HEK293T (cell line): ENCODE results near the gene FNDC1.

ENCODE experiments used
- ARNT ChIP-seq: fragments of 450-650 bp; IDR thresholded peaks from 2 replicates; pipeline ENCODE4 v1.6.1; 2017; ENCODE audit warnings: mild to moderate bottlenecking
- BHLHE40 ChIP-seq: fragments of 450-650 bp; IDR thresholded peaks from 2 replicates; pipeline ENCODE4 v1.6.1; 2016; ENCODE audit warnings: mild to moderate bottlenecking, moderate library complexity, borderline replicate concordance
- CTBP1 ChIP-seq: fragments of 450-650 bp; IDR thresholded peaks from 2 replicates; pipeline ENCODE4 v1.6.1; 2016; ENCODE audit warnings: borderline replicate concordance
- FOXA1 ChIP-seq: fragments of 450-650 bp; IDR thresholded peaks from 2 replicates; pipeline ENCODE4 v1.6.1; 2016; ENCODE audit warnings: mild to moderate bottlenecking
- FOXK2 ChIP-seq: fragments of 450-650 bp; IDR thresholded peaks from 2 replicates; pipeline ENCODE4 v1.6.1; 2016; ENCODE audit warnings: mild to moderate bottlenecking
- FOXM1 ChIP-seq: fragments of 450-650 bp; IDR thresholded peaks from 2 replicates; pipeline ENCODE4 v1.6.1; 2017; ENCODE audit warnings: mild to moderate bottlenecking, borderline replicate concordance
- HDGF ChIP-seq: fragments of 450-650 bp; IDR thresholded peaks from 2 replicates; pipeline ENCODE4 v1.6.1; 2017; ENCODE audit warnings: antibody characterized with exemption, borderline replicate concordance
- L3MBTL2 ChIP-seq: fragments of 450-650 bp; conservative IDR thresholded peaks from 2 replicates; pipeline ENCODE4 v1.6.1; 2016; ENCODE audit warnings: mild to moderate bottlenecking
- NFRKB ChIP-seq: fragments of 450-650 bp; IDR thresholded peaks from 2 replicates; pipeline ENCODE4 v1.6.1; 2016; ENCODE audit warnings: mild to moderate bottlenecking, moderate library complexity
- PKNOX1 ChIP-seq: fragments of 450-650 bp; IDR thresholded peaks from 2 replicates; pipeline ENCODE4 v1.6.1; 2016
- SP1 ChIP-seq: fragments of 450-650 bp; IDR thresholded peaks from 2 replicates; pipeline ENCODE4 v1.6.1; 2017
- SUZ12 ChIP-seq: fragments of 450-650 bp; IDR thresholded peaks from 2 replicates; pipeline ENCODE4 v1.6.1; 2016; ENCODE audit warnings: mild to moderate bottlenecking
- TARDBP ChIP-seq: fragments of 450-650 bp; IDR thresholded peaks from 2 replicates; pipeline ENCODE4 v1.6.1; 2016

DNA sequence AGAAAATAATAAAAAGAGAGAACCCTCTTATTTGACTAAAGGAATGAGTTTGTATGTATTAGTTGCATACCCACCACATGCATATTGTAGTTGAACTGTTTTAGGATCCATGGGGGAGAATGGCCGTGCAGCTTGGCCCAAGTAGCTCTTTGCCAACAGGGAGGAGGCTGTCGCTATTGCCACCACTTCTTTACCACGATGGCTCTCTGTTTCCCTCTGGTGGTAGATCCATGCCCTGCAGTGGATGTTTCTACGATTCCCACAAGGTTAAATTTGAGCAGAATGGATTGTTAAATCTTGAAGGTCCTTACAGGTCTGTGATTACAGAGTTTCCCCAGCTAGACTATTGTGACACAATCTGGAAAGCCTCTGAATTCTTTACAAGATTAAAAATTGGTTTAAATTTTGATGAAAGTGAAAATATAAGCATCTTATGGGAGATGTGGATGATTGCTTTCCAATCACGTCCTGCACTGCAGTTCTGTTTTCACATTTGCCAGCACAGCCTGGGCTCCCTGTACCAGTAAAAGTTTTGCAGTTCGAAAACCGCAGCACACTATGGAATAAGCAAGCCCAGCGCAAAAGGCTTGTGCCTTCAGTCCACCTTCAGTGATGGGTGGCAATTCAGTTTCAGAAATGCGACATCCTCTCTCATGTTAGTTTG is 34.4 kb upstream of the FNDC1 start:
- TF ChIP-seq FOXM1 (no peak), CTBP1 (no peak), BHLHE40 (no peak), SUZ12 (no peak), ARNT (no peak), NFRKB (no peak), L3MBTL2 (no peak), HDGF (no peak), FOXA1 (no peak), FOXK2 (no peak), SP1 (no peak), PKNOX1 (no peak), TARDBP (no peak)
